ENCODE measurements around the gene ZFYVE28.

The ZFYVE28 gene

GRCh38 chr4:2330091-2331042 is 88.1 kb downstream of the ZFYVE28 start:
- no peak for DNase-seq

GRCh38 chr4:2327579-2327978 is 90.9 kb downstream of the ZFYVE28 start:
- no peak for DNase-seq

GRCh38 chr4:2324891-2325290 is 93.6 kb downstream of the ZFYVE28 start:
- DNase-seq = no peak

- DNase-seq = no peak
These were observed 95.6 kb downstream of the ZFYVE28 start for GRCh38 chr4:2322841-2323240.

GRCh38 chr4:2322227-2322626 is 96.2 kb downstream of the ZFYVE28 start:
- no peak for DNase-seq

- no peak for DNase-seq
These were observed 96.9 kb downstream of the ZFYVE28 start for GRCh38 chr4:2321279-2322196.

- no peak for DNase-seq
These were observed 97.7 kb downstream of the ZFYVE28 start for GRCh38 chr4:2320746-2321145.

GRCh38 chr4:2320152-2320551 is 98.3 kb downstream of the ZFYVE28 start:
- no peak for DNase-seq

- DNase-seq = no peak
These were observed 99.6 kb downstream of the ZFYVE28 start for GRCh38 chr4:2318885-2319284.

- no peak for DNase-seq
These were observed 100.0 kb downstream of the ZFYVE28 start for GRCh38 chr4:2318476-2318875.

GRCh38 chr4:2313366-2313765 is 105.1 kb downstream of the ZFYVE28 start:
- no peak for DNase-seq

GRCh38 chr4:2306773-2307410 is 111.6 kb downstream of the ZFYVE28 start:
- DNase-seq = no peak

GRCh38 chr4:2305766-2306501 is 112.5 kb downstream of the ZFYVE28 start:
- no peak for DNase-seq

GRCh38 chr4:2304877-2305561 is 113.4 kb downstream of the ZFYVE28 start:
- DNase-seq = no peak

GRCh38 chr4:2304321-2304876 is 114.0 kb downstream of the ZFYVE28 start:
- DNase-seq = no peak

GRCh38 chr4:2303686-2304320 is 114.6 kb downstream of the ZFYVE28 start:
- DNase-seq = no peak

GRCh38 chr4:2303121-2303685 is 115.2 kb downstream of the ZFYVE28 start:
- DNase-seq = no peak

GRCh38 chr4:2302387-2303119 is 115.9 kb downstream of the ZFYVE28 start:
- no peak for DNase-seq

GRCh38 chr4:2301806-2302205 is 116.6 kb downstream of the ZFYVE28 start:
- DNase-seq = no peak

GRCh38 chr4:2301225-2301642 is 117.2 kb downstream of the ZFYVE28 start:
- DNase-seq = no peak

All from NCI-H2081 treated with DMSO at 0.1 percent for 48 hours (cell line).